Measurements from ENCODE around the gene DDX41. TPM values are rescaled to one million over a fixed set of nuclear protein-coding genes. Genes with fewer than 3 reads are reported as not detected.

DDX41 gene
- total and polyA plus RNA-seq, 10 of the 15 experiments (the other 5 are each of a cell fraction or from before 2014, with no cell fraction given) = 32.7 to 215 (median 93.6) TPM

- no peak overlapping the region for H3K27ac ChIP-seq (ENCODE audit: control insufficient read depth, insufficient read depth)
- no peak overlapping the region for H2AFZ ChIP-seq (ENCODE audit: control insufficient read depth, low read depth, low read length)
- no peaks in the 10 kb centered on the region; the same call in 1 of the 2 replicates for H4K20me1 ChIP-seq (ENCODE audit: control insufficient read depth, insufficient read depth)
- SMC1A ChIA-PET (ENCODE audit: uncharacterized antibody, unreplicated experiment) = no interaction called here
- H3K36me3 ChIP-seq (ENCODE audit: control insufficient read depth in 2 of 2, insufficient read depth in 2 of 2, low read length in 1 of 2) = peaks cover 0 to 9% of the 10 kb centered on the region in 2 experiments; a peak in 1 of 4 replicates
- DNase-seq (ENCODE audit: low read depth, low spot score) (no peak), FAIRE-seq (no peak), ATAC-seq (no peak)
- WGBS (ENCODE audit: insufficient coverage, insufficient replicate concordance, low lambda C conversion rate, missing lambda C conversion rate) = 95% methylated on average over 3 of the region's 3 CpGs
- intact Hi-C loops (cut with micrococcal nuclease; ENCODE audit: unreplicated experiment) (no loop called here), in situ Hi-C loops (cut with MboI) (no loop called here)
- peaks cover 2% of the 10 kb centered on the region for H3K4me1 ChIP-seq (ENCODE audit: control insufficient read depth, insufficient read depth, low read length)
- CTCF ChIA-PET = interaction anchor here (0.9 kb wide), 2 partner anchors 13 to 238 kb away, joined by 3 read pairs; no protein-coding TSS in a partner anchor
- no peak overlapping the region for H3K9ac ChIP-seq (ENCODE audit: control insufficient read depth, insufficient read depth, low read length)
- BruUV-seq (replicated peaks) = no TSS peak
- H3K4me2 ChIP-seq (ENCODE audit: control insufficient read depth, insufficient read depth) = no peak overlapping the region
- no peaks in the 10 kb centered on the region for H3K27me3 ChIP-seq (replicated peaks in 1 of 2; ENCODE audit: control insufficient read depth in 2 of 2, insufficient read depth in 2 of 2, low read length in 1 of 2)
- TF ChIP-seq SMC3 (IDR thresholded peaks at IDR 0.05; ENCODE audit: borderline replicate concordance, low read length) (no peak), EZH2 (IDR thresholded peaks at IDR 0.05; ENCODE audit: borderline replicate concordance, control insufficient read depth, low read depth, low read length) (no peak), NR2F1 (conservative IDR thresholded peaks at IDR 0.05) (no peak), KAT2A (conservative IDR thresholded peaks at IDR 0.05; ENCODE audit: control insufficient read depth, low read depth, low read length) (no peak), CREM (IDR thresholded peaks at IDR 0.05; ENCODE audit: low read depth) (no peak), ZBED1 (IDR thresholded peaks at IDR 0.05; ENCODE audit: borderline replicate concordance) (no peak), FOXM1 (IDR thresholded peaks at IDR 0.05; ENCODE audit: low read depth, low read length) (no peak)
- no peaks in the 10 kb centered on the region for H3K9me3 ChIP-seq (replicated peaks; ENCODE audit: control insufficient read depth, insufficient read depth, low read length)
- RAD21 ChIA-PET (ENCODE audit: unreplicated experiment) = no interaction called here
- POLR2A ChIA-PET = interaction anchor here (1.0 kb wide), 1 partner anchor 11 kb away, joined by 3 read pairs; no protein-coding TSS in a partner anchor
- H3K4me3 ChIP-seq = no peak overlapping the region
- H3K79me2 ChIP-seq (ENCODE audit: control insufficient read depth, insufficient read depth, low read length) = peaks cover 9% of the 10 kb centered on the region
Observed at GRCh38 chr5:177547736-177548135, 31.0 kb upstream of the DDX41 start.

- ChIA-PET SMC1A (ENCODE audit: uncharacterized antibody, unreplicated experiment) (interaction anchor here (0.6 to 1.6 kb wide), 3 partner anchors 12 to 76 kb away, joined by 3 read pairs; no protein-coding TSS in a partner anchor), RAD21 (ENCODE audit: unreplicated experiment) (interaction anchor here (1.6 kb wide), 1 partner anchor 25 kb away, joined by 3 read pairs; no protein-coding TSS in a partner anchor), POLR2A (no interaction called here), CTCF (interaction anchor here (1.0 to 1.7 kb wide), 2 partner anchors 36 to 45 kb away, joined by 3 to 4 read pairs; partner anchors contain the start of gene DOK3)
- Histone ChIP-seq H3K27me3 (replicated peaks in 1 of 2; ENCODE audit: control insufficient read depth in 2 of 2, insufficient read depth in 2 of 2, low read length in 1 of 2) (no peaks in the 10 kb centered on the region), H3K4me2 (ENCODE audit: control insufficient read depth, insufficient read depth) (no peak overlapping the region), H3K4me1 (ENCODE audit: control insufficient read depth, insufficient read depth, low read length) (no peaks in the 10 kb centered on the region), H4K20me1 (ENCODE audit: control insufficient read depth, insufficient read depth) (no peaks in the 10 kb centered on the region), H3K9ac (ENCODE audit: control insufficient read depth, insufficient read depth, low read length) (no peak overlapping the region), H3K27ac (ENCODE audit: control insufficient read depth, insufficient read depth) (no peak overlapping the region), H3K9me3 (replicated peaks; ENCODE audit: control insufficient read depth, insufficient read depth, low read length) (no peaks in the 10 kb centered on the region), H3K79me2 (ENCODE audit: control insufficient read depth, insufficient read depth, low read length) (peaks cover 4% of the 10 kb centered on the region), H2AFZ (ENCODE audit: control insufficient read depth, low read depth, low read length) (no peak overlapping the region), H3K4me3 (no peak overlapping the region), H3K36me3 (ENCODE audit: control insufficient read depth in 2 of 2, insufficient read depth in 2 of 2, low read length in 1 of 2) (peaks cover 0 to 9% of the 10 kb centered on the region in 2 experiments; a peak in 1 of 4 replicates)
- WGBS (ENCODE audit: insufficient coverage, insufficient replicate concordance, low lambda C conversion rate, missing lambda C conversion rate) = 92% methylated on average over 1 of the region's 1 CpG
- intact Hi-C loops (cut with micrococcal nuclease; ENCODE audit: unreplicated experiment) (no loop called here), in situ Hi-C loops (cut with MboI) (no loop called here)
- no TSS peak for BruUV-seq (replicated peaks)
- no peak for ATAC-seq
- no peak for FAIRE-seq
- DNase-seq (ENCODE audit: low read depth, low spot score) = no peak
- TF ChIP-seq MXI1 (IDR thresholded peaks at IDR 0.05; ENCODE audit: low read depth, low read length) (no peak), BCL3 (IDR thresholded peaks at IDR 0.05; ENCODE audit: borderline replicate concordance, insufficient read depth, low read depth, low read length, poor library complexity, severe bottlenecking) (peak; percentile 27)
Observed at GRCh38 chr5:177546258-177546741, 29.5 kb upstream of the DDX41 start.

Measured in GM12878 (cell line).